Fibroblast of lung (primary cell): ENCODE results near the gene STXBP4. TPM values are rescaled to one million over a fixed set of nuclear protein-coding genes. Genes with fewer than 3 reads are reported as not detected.

ENCODE experiments used
- DNase-seq, 2 donors: peaks; one replicate each; pipeline versions ENCODE4 v3.0.0 to v3.0.0-alpha.2; 2010; ENCODE audit warnings: low read depth in 2 of 2
- H2AFZ ChIP-seq: 2 replicates; pipeline ENCODE4 v1.5.1; 2012; ENCODE audit warnings: low read length, control low read depth, inconsistent platforms
- H3K27ac ChIP-seq: 2 replicates; pipeline ENCODE4 v1.5.1; 2011; ENCODE audit warnings: low read length, control low read depth; ENCODE audit not compliant: insufficient read depth
- H3K27me3 ChIP-seq: 2 replicates; pipeline ENCODE4 v1.5.1; 2011; ENCODE audit warnings: mild to moderate bottlenecking, low read length; ENCODE audit not compliant: control insufficient read depth, insufficient read depth
- H3K36me3 ChIP-seq: 2 replicates; pipeline ENCODE4 v1.5.1; 2011; ENCODE audit warnings: low read length; ENCODE audit not compliant: control insufficient read depth, insufficient read depth
- H3K4me1 ChIP-seq: 2 replicates; pipeline ENCODE4 v1.5.1; 2011; ENCODE audit warnings: low read length; ENCODE audit not compliant: control insufficient read depth, insufficient read depth; ENCODE audit errors: extremely low read depth
- H3K4me2 ChIP-seq: 2 replicates; pipeline ENCODE4 v1.5.1; 2011; ENCODE audit warnings: low read length, control low read depth; ENCODE audit not compliant: insufficient read depth; ENCODE audit errors: extremely low read depth
- H3K4me3 ChIP-seq, 4 experiments: fragments of 200-600 bp in 1 of 4; sonication (generic) in 1 of 4; replicated peaks in 1 of 4; 2 replicates each; pipeline ENCODE4 v1.5.1; 2011 to 2016; ENCODE audit warnings: low read length in 4 of 4, low read depth in 3 of 4, mild to moderate bottlenecking in 3 of 4, control low read depth in 2 of 4, inconsistent platforms in 1 of 4, mixed read lengths in 1 of 4; ENCODE audit not compliant: insufficient read depth in 1 of 4; ENCODE audit errors: control extremely low read depth in 1 of 4
- H3K79me2 ChIP-seq: 2 replicates; pipeline ENCODE4 v1.5.1; 2012; ENCODE audit warnings: mild to moderate bottlenecking, low read length, inconsistent platforms; ENCODE audit not compliant: control insufficient read depth, insufficient read depth
- H3K9ac ChIP-seq: 2 replicates; pipeline ENCODE4 v1.5.1; 2011; ENCODE audit warnings: mild to moderate bottlenecking, low read length, control low read depth; ENCODE audit not compliant: insufficient read depth
- H3K9me3 ChIP-seq: 2 replicates; pipeline ENCODE4 v1.5.1; 2012; ENCODE audit warnings: low read depth, low read length; ENCODE audit not compliant: control insufficient read depth, insufficient read depth
- H4K20me1 ChIP-seq: 2 replicates; pipeline ENCODE4 v1.5.1; 2011; ENCODE audit warnings: low read length; ENCODE audit not compliant: control insufficient read depth, insufficient read depth; ENCODE audit errors: extremely low read depth
- CTCF ChIP-seq, 2 donors: IDR thresholded peaks in 1 of 2; conservative IDR thresholded peaks in 1 of 2; 1 replicate in 1 of 2; 2 replicates in 1 of 2; pipeline ENCODE4 v1.5.1; 2011 to 2012; ENCODE audit warnings: low read length in 2 of 2, control low read depth in 1 of 2, inconsistent platforms in 1 of 2, low read depth in 1 of 2, mild to moderate bottlenecking in 1 of 2
- EZH2 ChIP-seq: IDR thresholded peaks from 2 replicates; pipeline ENCODE4 v1.5.1; 2012; ENCODE audit warnings: low read length, control low read depth, mild to moderate bottlenecking; ENCODE audit errors: missing control alignments
- polyA plus RNA-seq, 2 donors: library from polyadenylated mRNA; depleted of rRNA in 1 of 2; stranded (reverse) in 1 of 2; unstranded in 1 of 2; fragments of >200 nt; gene quantifications; 2 replicates each; pipeline ENCODE4 v1.2.1, GENCODE V29; 2011 to 2012; ENCODE audit warnings: missing spikeins in 1 of 2
- total RNA-seq: library from RNA; depleted of rRNA; stranded (reverse); fragments of >200 nt; gene quantifications from 2 replicates; pipeline ENCODE4 v1.2.1, GENCODE V29; 2014

STXBP4 gene
- total and polyA plus RNA-seq, 2 donors (not counting 1 experiment from before 2014, with no cell fraction given), result 5.6 to 9.8 TPM

- H3K36me3 ChIP-seq, result peaks cover 1% of the 10 kb centered on the region
- no peak overlapping the region for H3K9ac ChIP-seq
These were observed 11.8 kb upstream of the STXBP4 start for GRCh38 chr17:54956791-54957190.

GRCh38 chr17:54967621-54968261, 824 bp upstream of the STXBP4 start:
- peak overlapping the region; percentile 81 for H3K9ac ChIP-seq
- no peaks in the 10 kb centered on the region for H3K36me3 ChIP-seq
- H2AFZ ChIP-seq, result peak overlapping the region; percentile 45
- no peaks in the 10 kb centered on the region for H3K4me1 ChIP-seq
- H3K27me3 ChIP-seq, result no peaks in the 10 kb centered on the region
- DNase-seq, result peak; percentile 36 to 59
- peak overlapping the region; percentile 85 for H3K4me2 ChIP-seq
- H4K20me1 ChIP-seq, result no peaks in the 10 kb centered on the region
- H3K27ac ChIP-seq, result peak overlapping the region; percentile 88
- peak overlapping the region; percentile 85 to 96 (median 90) for H3K4me3 ChIP-seq
- TF ChIP-seq CTCF (conservative IDR thresholded peaks at IDR 0.05 in 1 of 2, IDR thresholded peaks at IDR 0.05 in 1 of 2; ENCODE audit: low read depth in 1 of 2, low read length in 2 of 2), result peak in 1 of 2 donors; percentile 50
- TF ChIP-seq EZH2, result no peak
- H3K9me3 ChIP-seq, result no peaks in the 10 kb centered on the region
- H3K79me2 ChIP-seq, result peaks cover 25% of the 10 kb centered on the region

More at GRCh38 chr17:54956791-54957190, 11.8 kb upstream of the STXBP4 start:
- no peaks in the 10 kb centered on the region for H3K9me3 ChIP-seq
- no peak overlapping the region for H2AFZ ChIP-seq
- H3K4me3 ChIP-seq, result no peak overlapping the region
- H3K4me2 ChIP-seq, result no peak overlapping the region
- no peaks in the 10 kb centered on the region for H3K79me2 ChIP-seq
- TF ChIP-seq CTCF (conservative IDR thresholded peaks at IDR 0.05 in 1 of 2, IDR thresholded peaks at IDR 0.05 in 1 of 2; ENCODE audit: low read depth in 1 of 2, low read length in 2 of 2), result no peak
- no peak for TF ChIP-seq EZH2
- no peaks in the 10 kb centered on the region for H3K27me3 ChIP-seq
- H3K27ac ChIP-seq, result no peak overlapping the region
- DNase-seq, result no peak
- H4K20me1 ChIP-seq, result no peaks in the 10 kb centered on the region
- no peaks in the 10 kb centered on the region for H3K4me1 ChIP-seq

- peak overlapping the region; percentile 93 for H3K4me2 ChIP-seq
- peak overlapping the region; percentile 88 for H3K27ac ChIP-seq
- H3K79me2 ChIP-seq, result peaks cover 25% of the 10 kb centered on the region
- H3K36me3 ChIP-seq, result no peaks in the 10 kb centered on the region
- H2AFZ ChIP-seq, result peak overlapping the region; percentile 97
- H3K9ac ChIP-seq, result peak overlapping the region; percentile 81
- no peak for TF ChIP-seq EZH2
- TF ChIP-seq CTCF (conservative IDR thresholded peaks at IDR 0.05 in 1 of 2, IDR thresholded peaks at IDR 0.05 in 1 of 2; ENCODE audit: low read depth in 1 of 2, low read length in 2 of 2), result no peak
- no peaks in the 10 kb centered on the region for H3K4me1 ChIP-seq
- peak; percentile 49 to 52 for DNase-seq
- peak overlapping the region; percentile 85 to 96 (median 90) for H3K4me3 ChIP-seq
- no peaks in the 10 kb centered on the region for H4K20me1 ChIP-seq
- no peaks in the 10 kb centered on the region for H3K27me3 ChIP-seq
- H3K9me3 ChIP-seq, result no peaks in the 10 kb centered on the region
These were observed 395 bp downstream of the STXBP4 start for GRCh38 chr17:54968988-54969332.
